Thoracic aorta endothelial cell (primary cell): ENCODE results near the gene KATNAL1. TPM values are rescaled to one million over a fixed set of nuclear protein-coding genes. Genes with fewer than 3 reads are reported as not detected.

Source experiments
- small RNA-seq: library from RNA; depleted of rRNA; stranded (forward); fragments of <200 nt; gene quantifications from one replicate; pipeline ENCODE3, GENCODE V24; 2012
- total RNA-seq: library from RNA; depleted of rRNA; stranded (reverse); fragments of >200 nt; gene quantifications from 2 replicates; pipeline ENCODE4 v1.2.3, GENCODE V29; 2012

KATNAL1 gene
- 26.2 and 30.1 TPM in 2 replicates for total RNA-seq

DNA sequence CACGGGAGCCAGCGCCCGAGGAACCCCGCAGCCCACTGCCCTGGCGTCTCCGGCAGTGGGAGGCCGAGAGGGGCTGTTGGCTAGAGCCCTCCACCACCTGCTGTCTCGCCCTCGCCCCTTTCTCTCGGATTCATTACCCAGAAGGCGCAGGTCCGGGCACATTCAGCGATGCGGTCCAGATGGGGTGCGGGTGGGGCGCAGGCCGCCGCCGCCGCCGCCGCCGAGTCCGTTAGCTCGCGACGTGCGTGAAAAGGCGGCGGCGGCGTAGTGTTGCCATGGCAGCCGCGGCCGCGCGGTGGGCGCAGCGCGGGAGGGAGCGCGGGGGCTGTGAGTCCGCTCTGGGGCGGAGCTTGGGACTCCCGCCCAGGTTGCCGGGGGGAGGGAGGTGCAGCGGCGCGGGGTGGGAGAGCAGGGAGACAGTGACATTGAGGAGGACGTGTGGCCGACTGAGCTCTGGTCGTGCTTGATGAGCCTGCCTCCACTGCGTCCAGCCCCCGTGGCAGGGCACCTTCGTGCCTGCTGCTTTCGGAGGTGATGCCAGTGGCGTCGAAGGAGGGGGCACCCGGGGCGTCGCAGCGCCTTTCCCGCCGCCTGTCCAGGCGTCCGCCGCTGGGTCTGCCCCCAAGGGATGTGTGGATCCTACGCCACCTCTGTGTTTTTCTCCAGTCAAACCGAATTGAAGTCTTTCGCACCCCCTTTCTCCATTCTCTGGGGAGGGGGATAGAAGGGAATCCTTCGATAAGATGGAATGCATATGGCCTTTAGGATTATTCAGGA lies at the start of gene KATNAL1:
Gene KATNAL1, minus strand, starts transcription at position 358 of the 777 bp plus-strand sequence. CDS start 23,774 bp downstream, outside the sequence.

Small RNAs within 50 kb of the gene (small RNA-seq; reads per million reads assigned to genes)
- gene RNU6-64P: not detected

Other genes starting within 250 kb of the KATNAL1 start
- gene UBE2L5, start 114.9 kb upstream of the KATNAL1 start, total RNA-seq: not detected in 2 replicates
- gene HMGB1, start 158.4 kb upstream of the KATNAL1 start, total RNA-seq: 435 and 795 TPM in 2 replicates